GM18508 (cell line): Measurements from ENCODE around the gene RBM20.

ENCODE experiments used
- ATAC-seq: cut with Tn5 transposase; IDR thresholded peaks from one replicate; pipeline ENCODE4 v1.9.1; 2021; ENCODE audit warnings: moderate number of reproducible peaks; ENCODE audit not compliant: insufficient read depth, unreplicated experiment

The RBM20 gene

GRCh38 chr10:110842326-110842904 lies 198.3 kb downstream of the RBM20 start:
- no peak for ATAC-seq

DNA sequence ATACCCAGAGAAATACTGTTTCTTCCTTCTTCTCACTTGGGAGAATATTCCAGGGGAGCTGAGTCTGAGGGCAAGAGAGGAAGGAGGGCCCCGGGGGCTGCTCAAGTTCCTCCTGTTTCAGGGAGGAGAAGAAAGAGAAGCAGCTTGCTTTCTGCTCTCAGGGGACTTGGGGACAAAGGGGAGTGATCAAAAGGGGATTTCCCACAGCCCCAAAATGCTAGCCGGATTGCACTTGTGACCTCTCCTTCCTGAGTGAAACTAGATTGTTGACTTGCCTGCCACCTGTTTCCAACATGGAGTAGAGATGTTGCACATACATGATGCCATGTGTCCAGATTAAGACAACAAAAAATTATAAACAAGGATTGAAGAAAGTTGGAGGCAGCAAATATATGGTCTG lies 198.9 kb downstream of the RBM20 start:
- peak; percentile 74 for ATAC-seq

- no peak for ATAC-seq
These were observed 199.9 kb downstream of the RBM20 start for GRCh38 chr10:110843796-110844616.

GRCh38 chr10:110844617-110844881 lies 200.4 kb downstream of the RBM20 start:
- no peak for ATAC-seq

- ATAC-seq, result no peak
These were observed 201.1 kb downstream of the RBM20 start for GRCh38 chr10:110845192-110845755.

GRCh38 chr10:110845756-110846620 lies 201.9 kb downstream of the RBM20 start:
- ATAC-seq, result no peak

DNA sequence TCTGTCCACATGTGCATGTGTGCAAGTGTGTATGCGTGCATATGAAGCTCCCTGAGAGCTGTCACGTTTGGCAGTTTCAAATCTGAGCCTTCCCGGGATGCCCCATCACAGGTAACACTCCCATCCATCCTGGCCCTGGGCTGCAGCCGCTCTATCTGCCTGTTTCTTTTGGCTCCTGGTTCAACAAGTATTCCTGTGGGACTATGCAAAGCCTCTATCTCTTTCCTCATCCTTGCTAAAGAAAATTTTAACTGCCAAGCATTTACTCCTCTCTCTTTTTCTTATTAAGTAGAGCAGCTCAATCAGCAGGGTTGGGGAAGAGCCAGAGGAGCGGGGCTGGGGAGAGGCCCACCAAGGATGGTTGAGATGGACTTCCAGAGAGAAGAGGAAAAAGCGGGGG lies 203.2 kb downstream of the RBM20 start:
- ATAC-seq, result no peak

- ATAC-seq, result no peak
These were observed 204.0 kb downstream of the RBM20 start for GRCh38 chr10:110848106-110848505.

GRCh38 chr10:110850099-110850498 lies 206.0 kb downstream of the RBM20 start:
- no peak for ATAC-seq

- ATAC-seq, result no peak
These were observed 207.0 kb downstream of the RBM20 start for GRCh38 chr10:110851020-110851612.

- no peak for ATAC-seq
These were observed 208.2 kb downstream of the RBM20 start for GRCh38 chr10:110852255-110852896.

GRCh38 chr10:110852947-110853346 lies 208.8 kb downstream of the RBM20 start:
- no peak for ATAC-seq

- ATAC-seq, result no peak
These were observed 209.9 kb downstream of the RBM20 start for GRCh38 chr10:110853921-110854605.

DNA sequence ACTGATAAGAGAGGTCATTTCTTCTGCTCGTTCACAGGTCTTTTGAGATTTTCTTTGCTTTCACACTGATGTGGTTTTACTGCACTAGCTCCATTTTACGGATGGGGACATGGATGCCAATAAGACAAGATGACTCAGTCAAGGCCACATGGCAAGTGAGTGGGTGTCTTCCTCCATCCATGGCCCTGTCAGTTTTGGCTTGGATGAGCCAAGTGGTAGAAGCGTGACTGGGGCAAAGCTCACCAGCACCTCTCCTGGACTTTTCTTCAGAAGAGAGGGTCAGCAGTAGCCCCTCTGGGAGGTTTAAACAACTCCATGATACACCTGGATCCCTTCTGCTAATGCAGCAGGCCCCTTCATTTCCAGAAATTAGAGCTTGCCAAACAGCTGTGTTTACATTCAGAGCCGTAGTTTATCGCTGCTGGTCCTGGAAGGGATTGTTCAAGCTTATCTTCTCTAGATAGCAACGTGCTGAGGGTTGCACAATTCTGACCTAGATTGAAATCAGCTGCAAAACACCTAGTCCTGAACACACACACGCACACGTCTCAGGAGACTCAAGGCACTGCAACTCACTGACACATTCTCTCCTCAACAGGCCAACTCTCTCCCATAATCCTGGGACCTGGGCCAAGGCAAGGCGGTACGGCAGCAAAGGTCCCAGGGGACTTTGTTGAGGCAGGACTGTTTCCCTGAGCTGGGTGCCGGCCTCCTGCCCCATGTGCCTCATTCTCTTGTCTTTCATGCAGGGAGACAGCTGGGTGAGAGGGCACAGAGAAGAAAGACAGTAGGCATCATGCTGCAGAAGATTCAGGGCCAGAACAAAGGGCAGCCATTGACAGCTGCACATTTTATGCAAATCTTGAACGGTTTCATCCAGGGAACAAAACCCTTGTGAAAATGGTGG lies 213.4 kb downstream of the RBM20 start:
- no peak for ATAC-seq

DNA sequence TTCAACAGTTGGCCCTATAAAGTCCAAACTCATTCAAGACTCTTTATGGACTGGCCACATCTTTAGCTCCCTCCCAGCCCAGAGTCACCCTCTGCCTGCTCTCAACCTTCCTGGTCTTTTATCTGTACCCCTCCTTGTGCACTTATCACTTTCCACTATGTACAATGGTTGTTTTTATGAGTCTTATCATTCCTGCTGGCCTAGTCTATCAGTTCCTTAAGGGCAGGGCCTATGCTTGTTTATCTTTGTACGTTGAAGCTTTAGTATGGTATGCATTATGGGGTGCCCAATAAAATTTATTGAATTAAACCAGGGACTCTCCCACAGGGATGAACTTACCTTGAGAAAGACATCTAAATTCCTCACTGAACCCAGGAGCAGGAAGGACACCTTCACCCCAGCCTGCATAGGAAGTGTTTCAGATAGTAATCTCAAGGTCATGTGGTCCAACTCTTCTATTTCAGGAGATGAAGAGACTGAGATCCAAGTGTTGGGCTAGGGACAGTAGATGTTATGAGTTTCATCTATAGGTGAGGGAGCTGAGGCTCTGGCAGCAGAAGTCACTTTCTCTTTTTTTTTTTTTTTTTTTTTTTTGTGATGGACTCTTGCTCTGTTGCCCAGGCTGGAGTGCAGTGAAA lies 214.3 kb downstream of the RBM20 start:
- ATAC-seq, result no peak

GRCh38 chr10:110859206-110859972 lies 215.3 kb downstream of the RBM20 start:
- no peak for ATAC-seq

DNA sequence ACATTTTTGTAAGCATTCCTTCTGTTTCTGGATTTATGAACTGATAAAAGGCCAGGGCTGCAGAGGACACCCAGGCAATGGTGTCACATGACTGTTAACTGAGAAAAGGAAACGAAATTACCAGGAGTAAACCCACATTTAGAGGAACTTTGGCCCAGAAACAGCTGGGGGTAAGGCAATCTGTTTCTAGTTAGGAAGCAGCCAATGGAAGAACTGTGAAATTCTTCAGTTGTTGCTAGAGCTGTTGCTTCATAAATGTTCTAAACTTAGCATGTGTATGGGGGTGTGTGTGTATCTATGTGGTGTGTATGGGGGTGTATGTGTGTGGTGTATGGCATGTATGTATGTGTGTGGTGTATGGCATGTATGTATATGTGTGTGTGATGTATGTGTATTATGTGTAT lies 215.8 kb downstream of the RBM20 start:
- ATAC-seq, result no peak
